Measurements from ENCODE around the gene UPK3BL2.
"Not testable (repeated sequence)": the region's sequence is repeated elsewhere in the genome, so short reads cannot be mapped to it uniquely, and the experiment has no call there.

The UPK3BL2 gene

DNA sequence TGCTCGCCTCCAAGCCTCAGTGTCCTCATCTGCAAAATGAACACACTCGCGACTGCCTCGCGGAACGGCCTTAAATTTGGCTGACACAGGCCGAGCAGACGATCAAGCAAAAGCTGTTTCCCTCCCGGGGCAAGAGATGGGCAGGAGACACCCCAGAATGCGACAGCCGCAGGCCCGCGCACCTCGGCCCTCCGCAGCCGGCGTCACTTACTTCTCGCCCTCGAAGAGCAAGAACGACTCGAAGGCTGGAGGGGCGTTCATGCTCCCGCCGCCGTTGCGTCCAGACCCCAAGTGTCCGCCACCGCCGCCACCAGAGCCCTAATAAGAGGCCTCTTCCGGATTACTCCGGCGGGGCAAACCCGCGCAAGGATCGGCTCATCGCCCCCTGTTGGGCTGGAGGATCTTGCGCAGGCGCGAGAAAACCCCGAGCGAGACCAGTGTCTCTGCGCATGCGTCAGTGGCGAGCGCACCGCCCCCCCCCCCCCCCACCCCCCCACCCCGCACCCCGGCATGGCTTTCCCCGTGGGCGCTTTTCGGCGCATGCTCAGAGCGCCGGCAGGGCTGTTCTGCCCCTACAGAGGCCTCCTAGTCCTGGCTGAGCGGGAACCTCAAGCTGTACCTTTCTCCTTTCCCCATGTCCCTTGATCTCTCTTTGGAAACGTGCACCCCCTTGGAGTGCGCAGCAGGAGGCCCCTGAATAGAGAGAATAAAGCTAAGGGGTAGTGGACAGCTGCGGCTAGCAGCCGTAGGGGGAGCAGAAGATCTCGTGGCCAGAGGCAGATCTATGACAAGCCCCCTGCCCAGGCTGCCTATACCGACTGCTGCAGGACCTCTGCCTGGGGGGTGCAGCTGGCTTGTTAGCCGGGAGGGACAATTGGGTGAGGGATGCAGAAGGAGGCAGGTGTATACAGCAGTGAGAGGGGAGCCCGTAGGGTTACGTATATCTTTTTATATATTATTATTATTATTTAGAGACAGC lies 29.1 kb upstream of the UPK3BL2 start, which contains the start of gene POLR2J3:
Gene POLR2J3, minus strand, starts transcription at position 323 of the 979 bp plus-strand sequence. Its CDS starts 62 bp downstream, at position 261.
- H3K9me3 ChIP-seq; H3K4me1 ChIP-seq (ENCODE audit: control insufficient read depth in 1 of 2, insufficient read depth in 1 of 2, low read depth in 1 of 2, low read length in 1 of 2); H3K36me3 ChIP-seq; H3K27me3 ChIP-seq: not testable (repeated sequence)
- TF ChIP-seq, protein P1, sequence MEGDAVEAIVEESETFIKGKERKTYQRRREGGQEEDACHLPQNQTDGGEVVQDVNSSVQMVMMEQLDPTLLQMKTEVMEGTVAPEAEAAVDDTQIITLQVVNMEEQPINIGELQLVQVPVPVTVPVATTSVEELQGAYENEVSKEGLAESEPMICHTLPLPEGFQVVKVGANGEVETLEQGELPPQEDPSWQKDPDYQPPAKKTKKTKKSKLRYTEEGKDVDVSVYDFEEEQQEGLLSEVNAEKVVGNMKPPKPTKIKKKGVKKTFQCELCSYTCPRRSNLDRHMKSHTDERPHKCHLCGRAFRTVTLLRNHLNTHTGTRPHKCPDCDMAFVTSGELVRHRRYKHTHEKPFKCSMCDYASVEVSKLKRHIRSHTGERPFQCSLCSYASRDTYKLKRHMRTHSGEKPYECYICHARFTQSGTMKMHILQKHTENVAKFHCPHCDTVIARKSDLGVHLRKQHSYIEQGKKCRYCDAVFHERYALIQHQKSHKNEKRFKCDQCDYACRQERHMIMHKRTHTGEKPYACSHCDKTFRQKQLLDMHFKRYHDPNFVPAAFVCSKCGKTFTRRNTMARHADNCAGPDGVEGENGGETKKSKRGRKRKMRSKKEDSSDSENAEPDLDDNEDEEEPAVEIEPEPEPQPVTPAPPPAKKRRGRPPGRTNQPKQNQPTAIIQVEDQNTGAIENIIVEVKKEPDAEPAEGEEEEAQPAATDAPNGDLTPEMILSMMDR (IDR thresholded peaks at IDR 0.05) = peak; percentile 58
- Histone ChIP-seq H3K27ac (peak within 1 kb of the TSS; percentile 72), H3K4me3 (ENCODE audit: low read depth in 1 of 2, low read length in 1 of 2) (peak within 1 kb of the TSS; percentile 66 to 75)

DNA sequence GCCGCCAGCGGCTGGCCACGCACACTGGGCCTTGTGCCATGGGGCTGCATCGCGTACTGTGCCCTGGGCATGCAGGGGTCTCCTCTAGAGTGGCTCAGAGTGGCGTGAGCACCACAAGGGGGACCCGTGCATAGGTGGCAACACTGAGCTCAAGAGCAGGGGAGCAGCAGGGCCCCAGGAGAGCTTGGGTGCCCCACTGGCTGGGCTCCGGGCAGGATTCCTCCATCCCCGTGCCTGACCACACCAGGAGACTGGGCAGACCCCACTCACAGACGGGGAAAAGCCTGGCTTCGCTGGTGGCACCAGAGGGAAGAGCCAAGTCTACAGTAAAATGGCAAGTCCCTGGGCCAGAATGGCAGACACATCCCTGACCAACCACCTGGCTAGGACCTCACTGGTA lies 25.1 kb upstream of the UPK3BL2 start:
- not testable (repeated sequence) for H3K4me3 ChIP-seq (ENCODE audit: low read depth in 1 of 2, low read length in 1 of 2); H3K27ac ChIP-seq; H3K36me3 ChIP-seq; H3K9me3 ChIP-seq; H3K4me1 ChIP-seq (ENCODE audit: control insufficient read depth in 1 of 2, insufficient read depth in 1 of 2, low read depth in 1 of 2, low read length in 1 of 2); H3K27me3 ChIP-seq

DNA sequence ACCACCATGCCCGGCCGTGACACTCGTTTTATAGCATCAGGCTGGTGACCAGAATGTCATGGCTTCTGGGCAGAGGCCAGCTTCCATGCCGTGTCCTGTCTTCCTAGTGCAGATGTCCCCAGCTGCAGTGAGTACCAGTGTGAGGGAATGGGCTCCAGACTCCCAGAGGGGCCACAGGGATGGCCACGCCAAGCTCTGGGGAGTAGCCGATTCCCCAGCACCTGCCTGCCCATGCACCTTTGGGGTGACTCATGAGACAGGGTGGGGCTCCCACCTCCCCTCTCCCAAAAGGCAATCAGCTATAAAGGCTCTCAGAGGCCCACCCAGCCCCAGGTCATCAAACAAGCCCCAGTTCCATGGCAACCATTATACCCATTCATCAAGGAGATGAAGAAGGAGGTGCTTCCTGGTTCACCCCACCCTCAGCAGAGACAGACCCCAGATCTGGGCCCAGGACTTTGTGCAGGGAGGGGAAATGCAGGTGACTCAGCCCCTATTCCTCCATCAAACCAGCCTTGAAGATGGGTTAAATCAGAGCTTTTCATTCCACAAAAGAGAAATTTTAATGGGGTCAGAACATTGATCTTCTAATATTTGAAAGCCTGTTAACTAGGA lies 7.4 kb upstream of the UPK3BL2 start, which contains the start of gene SPDYE2:
Gene SPDYE2, plus strand, starts transcription at position 419 of the 615 bp plus-strand sequence. CDS start 2,030 bp downstream, outside the sequence.
- not testable (repeated sequence) for H3K4me1 ChIP-seq (ENCODE audit: control insufficient read depth in 1 of 2, insufficient read depth in 1 of 2, low read depth in 1 of 2, low read length in 1 of 2); H3K27ac ChIP-seq; H3K36me3 ChIP-seq; H3K9me3 ChIP-seq; H3K27me3 ChIP-seq; H3K4me3 ChIP-seq (ENCODE audit: low read depth in 1 of 2, low read length in 1 of 2)

DNA sequence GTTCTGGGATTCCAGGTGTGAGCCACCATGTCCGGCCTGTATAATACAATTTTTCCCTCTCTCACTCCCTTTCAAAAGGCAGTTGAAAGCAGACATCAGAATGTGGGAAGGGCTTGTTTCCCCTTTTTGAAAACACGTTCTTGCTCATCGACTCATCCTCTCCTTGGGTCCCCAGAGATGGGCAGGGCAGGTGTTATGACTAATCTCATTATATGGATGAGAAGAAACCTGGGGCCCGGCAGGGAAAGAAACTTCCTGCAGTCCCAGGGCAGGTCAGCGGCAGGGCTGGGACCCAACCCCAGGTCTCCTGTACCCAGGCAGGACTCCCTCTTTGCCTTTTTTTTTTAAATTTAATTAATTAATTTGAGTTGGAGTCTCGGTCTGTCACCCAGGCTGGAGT lies 2.9 kb upstream of the UPK3BL2 start:
- not testable (repeated sequence) for H3K4me3 ChIP-seq (ENCODE audit: low read depth in 1 of 2, low read length in 1 of 2); H3K27ac ChIP-seq; H3K27me3 ChIP-seq; H3K36me3 ChIP-seq; H3K4me1 ChIP-seq (ENCODE audit: control insufficient read depth in 1 of 2, insufficient read depth in 1 of 2, low read depth in 1 of 2, low read length in 1 of 2); H3K9me3 ChIP-seq

DNA sequence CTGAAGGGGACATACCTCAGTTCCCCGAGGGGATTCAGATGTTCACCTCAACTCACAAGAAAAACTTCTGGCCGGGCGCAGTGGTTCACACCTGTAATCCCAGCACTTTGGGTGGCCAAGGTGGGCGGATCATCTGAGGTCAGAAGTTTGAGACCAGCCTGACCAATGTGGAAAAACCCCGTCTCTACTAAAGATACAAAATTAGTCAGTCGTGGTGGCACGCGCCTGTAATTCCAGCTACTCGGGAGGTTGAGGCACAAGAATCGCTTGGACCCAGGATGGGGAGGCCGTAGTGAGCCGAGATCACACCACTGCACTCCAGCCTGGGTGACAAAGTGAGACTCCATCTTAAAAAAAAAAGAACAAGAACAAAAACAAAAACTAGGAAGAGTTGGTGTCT lies 1.8 kb upstream of the UPK3BL2 start:
- H3K27me3 ChIP-seq; H3K4me1 ChIP-seq (ENCODE audit: control insufficient read depth in 1 of 2, insufficient read depth in 1 of 2, low read depth in 1 of 2, low read length in 1 of 2); H3K27ac ChIP-seq; H3K4me3 ChIP-seq (ENCODE audit: low read depth in 1 of 2, low read length in 1 of 2); H3K36me3 ChIP-seq; H3K9me3 ChIP-seq: not testable (repeated sequence)

DNA sequence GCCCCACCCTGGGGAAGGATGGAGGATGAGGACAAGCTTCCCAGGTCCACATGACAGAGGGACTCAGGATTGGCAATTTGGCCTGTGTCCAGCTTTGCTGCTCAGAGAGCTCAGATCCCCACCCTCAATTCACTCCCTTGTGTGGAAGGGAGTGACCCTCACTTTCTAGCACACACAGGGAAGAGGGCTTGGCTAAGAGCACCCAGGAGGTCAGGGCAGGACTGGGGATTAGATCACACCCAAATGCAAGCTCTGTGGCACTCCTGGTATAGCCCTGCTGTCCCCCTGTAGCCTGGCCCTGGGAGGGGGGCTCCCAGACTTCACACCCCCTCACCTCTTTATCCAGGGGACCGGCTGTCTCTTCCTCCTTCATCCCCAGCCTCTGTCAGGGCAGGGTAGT lies 876 bp upstream of the UPK3BL2 start:
- not testable (repeated sequence) for H3K9me3 ChIP-seq; H3K36me3 ChIP-seq; H3K27ac ChIP-seq; H3K4me1 ChIP-seq (ENCODE audit: control insufficient read depth in 1 of 2, insufficient read depth in 1 of 2, low read depth in 1 of 2, low read length in 1 of 2); H3K27me3 ChIP-seq; H3K4me3 ChIP-seq (ENCODE audit: low read depth in 1 of 2, low read length in 1 of 2)

DNA sequence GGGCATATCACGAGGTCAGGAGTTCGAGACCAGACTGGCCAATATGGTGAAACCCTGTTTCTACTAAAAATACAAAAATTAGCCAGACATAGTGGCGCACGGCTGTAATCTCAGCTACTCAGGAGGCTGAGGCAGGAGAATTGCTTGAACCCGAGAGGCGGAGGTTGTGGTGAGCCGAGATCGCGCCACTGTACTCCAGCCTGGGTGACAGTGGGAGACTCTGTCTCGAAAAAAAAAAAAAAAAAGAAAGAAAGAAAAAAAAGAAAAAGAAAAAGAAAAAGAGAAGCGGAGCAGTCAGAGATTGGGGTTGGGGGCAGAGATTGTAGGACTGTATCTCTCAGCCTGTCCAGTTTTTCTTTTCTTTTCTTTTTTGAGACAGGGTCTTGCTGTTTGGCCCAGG lies 725 bp downstream of the UPK3BL2 start:
- not testable (repeated sequence) for H3K9me3 ChIP-seq; H3K27me3 ChIP-seq; H3K36me3 ChIP-seq; H3K4me3 ChIP-seq (ENCODE audit: low read depth in 1 of 2, low read length in 1 of 2); H3K4me1 ChIP-seq (ENCODE audit: control insufficient read depth in 1 of 2, insufficient read depth in 1 of 2, low read depth in 1 of 2, low read length in 1 of 2); H3K27ac ChIP-seq

DNA sequence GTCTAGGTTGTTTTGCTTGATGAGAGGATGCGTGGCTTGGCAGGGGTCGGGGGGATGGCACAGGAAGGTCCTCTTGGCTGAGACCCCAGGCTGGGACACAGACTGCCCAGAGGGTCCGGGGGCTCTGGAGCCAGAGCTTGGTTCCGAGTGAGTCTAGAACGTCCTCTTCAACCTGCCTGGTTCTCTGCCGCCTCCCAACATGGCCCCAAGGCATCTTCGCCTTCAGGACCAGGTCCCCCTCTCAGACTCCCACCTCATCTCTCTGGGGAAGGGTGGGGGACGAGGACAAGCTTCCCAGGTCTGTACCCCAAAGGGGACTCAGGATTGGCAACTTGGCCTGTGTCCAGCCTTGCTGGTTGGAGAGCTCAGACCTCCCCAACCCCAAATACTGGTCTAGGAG lies 1.4 kb downstream of the UPK3BL2 start:
- H3K27ac ChIP-seq; H3K4me3 ChIP-seq (ENCODE audit: low read depth in 1 of 2, low read length in 1 of 2); H3K27me3 ChIP-seq: not testable (repeated sequence)

DNA sequence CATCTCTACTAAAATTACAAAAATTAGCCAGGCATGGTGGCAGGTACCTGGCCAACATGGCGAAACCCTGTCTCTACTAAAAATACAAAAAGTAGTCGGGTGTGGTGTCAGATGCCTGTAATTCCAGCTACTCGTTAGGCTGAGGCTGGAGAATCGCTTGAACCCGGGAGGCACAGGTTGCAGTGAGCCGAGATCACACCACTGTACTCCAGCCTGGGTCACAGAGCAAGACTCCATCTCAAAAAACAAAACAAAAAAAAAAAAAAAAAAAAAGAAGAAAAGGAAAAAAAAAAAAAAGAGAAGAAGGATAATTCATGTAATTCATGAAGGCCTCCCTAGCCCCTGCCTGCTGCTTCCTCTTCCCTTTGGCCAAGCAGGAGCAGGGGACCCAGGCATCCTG lies 2.9 kb downstream of the UPK3BL2 start:
- H3K4me3 ChIP-seq (ENCODE audit: low read depth in 1 of 2, low read length in 1 of 2); H3K27ac ChIP-seq; H3K9me3 ChIP-seq; H3K36me3 ChIP-seq; H3K4me1 ChIP-seq (ENCODE audit: control insufficient read depth in 1 of 2, insufficient read depth in 1 of 2, low read depth in 1 of 2, low read length in 1 of 2); H3K27me3 ChIP-seq: not testable (repeated sequence)

More for the DNA sequence above, 1.4 kb downstream of the UPK3BL2 start:
- H3K4me1 ChIP-seq (ENCODE audit: control insufficient read depth in 1 of 2, insufficient read depth in 1 of 2, low read depth in 1 of 2, low read length in 1 of 2); H3K36me3 ChIP-seq; H3K9me3 ChIP-seq: not testable (repeated sequence)

DNA sequence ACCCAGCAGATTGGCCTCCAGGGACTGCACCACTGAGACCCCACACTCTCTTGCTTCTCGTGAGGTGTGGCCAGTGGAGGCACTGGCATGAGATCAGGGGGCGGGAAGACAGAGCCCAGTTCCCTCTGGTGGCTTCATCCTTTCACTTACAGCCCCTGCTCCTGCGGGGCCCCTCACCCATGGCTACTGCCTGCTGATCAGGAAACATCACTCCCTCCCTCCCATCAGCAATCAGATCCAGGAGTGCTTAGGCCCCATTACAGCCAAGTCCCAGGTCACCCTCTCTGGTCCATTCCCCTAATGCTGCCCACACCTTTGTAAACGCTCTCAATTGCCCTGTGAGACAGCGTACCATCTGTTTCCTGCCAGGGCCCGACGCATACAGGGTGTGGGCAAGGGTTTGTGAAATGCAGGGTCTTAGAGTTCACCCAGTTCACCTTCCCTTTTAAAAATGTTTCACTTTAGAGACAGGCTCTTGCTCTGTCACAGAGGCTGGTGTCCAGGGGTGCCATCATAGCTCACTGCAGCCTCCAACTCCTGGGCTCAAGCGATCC lies 8.4 kb downstream of the UPK3BL2 start:
- H3K27ac ChIP-seq; H3K4me3 ChIP-seq (ENCODE audit: low read depth in 1 of 2, low read length in 1 of 2); H3K4me1 ChIP-seq (ENCODE audit: control insufficient read depth in 1 of 2, insufficient read depth in 1 of 2, low read depth in 1 of 2, low read length in 1 of 2); H3K9me3 ChIP-seq; H3K27me3 ChIP-seq; H3K36me3 ChIP-seq: not testable (repeated sequence)

DNA sequence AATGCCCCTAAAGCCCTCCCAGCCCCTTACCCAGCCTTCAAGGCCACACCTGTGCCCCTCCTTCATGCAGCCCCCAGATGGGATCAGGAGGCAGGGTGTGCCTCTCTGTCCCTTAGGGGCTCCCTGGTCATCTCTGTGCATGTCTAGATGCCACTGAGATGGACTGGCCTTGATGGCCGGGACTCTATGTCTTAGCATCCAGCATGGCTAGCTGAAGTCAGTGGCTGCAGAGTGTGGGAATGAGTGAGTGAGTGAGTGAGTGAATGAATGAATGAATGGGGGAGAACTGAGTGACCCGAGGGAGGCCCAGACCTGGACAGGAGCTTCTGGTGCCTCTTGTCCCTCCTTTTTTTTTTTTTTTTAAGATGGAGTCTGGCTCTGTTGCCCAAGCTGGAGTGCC lies 11.4 kb downstream of the UPK3BL2 start:
- H3K9me3 ChIP-seq; H3K36me3 ChIP-seq; H3K27ac ChIP-seq; H3K4me3 ChIP-seq (ENCODE audit: low read depth in 1 of 2, low read length in 1 of 2); H3K4me1 ChIP-seq (ENCODE audit: control insufficient read depth in 1 of 2, insufficient read depth in 1 of 2, low read depth in 1 of 2, low read length in 1 of 2); H3K27me3 ChIP-seq: not testable (repeated sequence)

DNA sequence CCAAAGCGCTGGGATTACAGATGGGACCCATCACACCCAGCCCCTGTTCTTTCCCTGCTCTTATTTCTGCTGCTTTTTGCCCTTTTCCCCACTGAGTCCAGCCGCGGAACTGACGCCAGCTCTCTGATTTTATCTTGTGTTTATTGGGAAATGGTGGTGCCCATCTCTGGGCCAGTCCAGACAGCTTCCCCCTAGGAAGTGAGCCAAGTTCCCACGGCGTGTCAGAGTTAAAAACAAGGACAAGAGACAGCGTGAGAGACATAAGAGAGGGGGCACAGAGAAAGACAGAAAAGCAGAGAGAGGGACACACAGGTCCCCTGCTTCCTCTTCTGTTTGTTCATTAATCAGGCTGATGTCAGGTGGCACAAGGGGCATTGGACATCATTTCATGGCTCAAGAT lies 11.9 kb downstream of the UPK3BL2 start:
- H3K9me3 ChIP-seq; H3K4me3 ChIP-seq (ENCODE audit: low read depth in 1 of 2, low read length in 1 of 2); H3K4me1 ChIP-seq (ENCODE audit: control insufficient read depth in 1 of 2, insufficient read depth in 1 of 2, low read depth in 1 of 2, low read length in 1 of 2); H3K27ac ChIP-seq; H3K36me3 ChIP-seq; H3K27me3 ChIP-seq: not testable (repeated sequence)
